ENCODE results near the gene FADS3.

The FADS3 gene

GRCh38 chr11:61921446-61921845 is 30.1 kb upstream of the FADS3 start:
- DNase-seq, result no peak
- Histone ChIP-seq H3K9me3 (no peaks in the 10 kb centered on the region), H3K4me1 (peaks cover 14% of the 10 kb centered on the region), H3K4me3 (ENCODE audit: low read depth, low read length) (no peak overlapping the region), H3K27me3 (no peaks in the 10 kb centered on the region), H3K36me3 (no peaks in the 10 kb centered on the region)
- TF ChIP-seq CTCF (IDR thresholded peaks at IDR 0.05; ENCODE audit: low read depth, low read length), result no peak

GRCh38 chr11:61919705-61920631 is 28.6 kb upstream of the FADS3 start:
- Histone ChIP-seq H3K4me1 (peaks cover 14% of the 10 kb centered on the region), H3K9me3 (no peaks in the 10 kb centered on the region), H3K27me3 (no peaks in the 10 kb centered on the region), H3K36me3 (no peaks in the 10 kb centered on the region), H3K4me3 (ENCODE audit: low read depth, low read length) (no peak overlapping the region)
- DNase-seq, result no peak
- TF ChIP-seq CTCF (IDR thresholded peaks at IDR 0.05; ENCODE audit: low read depth, low read length), result no peak

GRCh38 chr11:61918938-61919704 is 27.8 kb upstream of the FADS3 start:
- peaks cover 14% of the 10 kb centered on the region for H3K4me1 ChIP-seq
- no peak for DNase-seq
- TF ChIP-seq CTCF (IDR thresholded peaks at IDR 0.05; ENCODE audit: low read depth, low read length), result no peak
- no peak overlapping the region for H3K4me3 ChIP-seq (ENCODE audit: low read depth, low read length)
- no peaks in the 10 kb centered on the region for H3K36me3 ChIP-seq
- H3K9me3 ChIP-seq, result no peaks in the 10 kb centered on the region
- no peaks in the 10 kb centered on the region for H3K27me3 ChIP-seq

- H3K27me3 ChIP-seq, result no peaks in the 10 kb centered on the region
- TF ChIP-seq CTCF (IDR thresholded peaks at IDR 0.05; ENCODE audit: low read depth, low read length), result no peak
- DNase-seq, result no peak
- peaks cover 8% of the 10 kb centered on the region for H3K4me1 ChIP-seq
- no peaks in the 10 kb centered on the region for H3K36me3 ChIP-seq
- H3K4me3 ChIP-seq (ENCODE audit: low read depth, low read length), result no peak overlapping the region
- no peaks in the 10 kb centered on the region for H3K9me3 ChIP-seq
Observed at GRCh38 chr11:61918251-61918937, 27.0 kb upstream of the FADS3 start.

GRCh38 chr11:61917334-61918109 is 26.2 kb upstream of the FADS3 start, which contains the start of gene RAB3IL1:
Gene RAB3IL1, minus strand, starts transcription at chr11:61917566. Its CDS starts 199 bp downstream, at chr11:61917367.
- no peak for TF ChIP-seq CTCF (IDR thresholded peaks at IDR 0.05; ENCODE audit: low read depth, low read length)
- peak; percentile 54 for DNase-seq
- Histone ChIP-seq H3K9me3 (no peaks in the 10 kb centered on the region), H3K27me3 (no peaks in the 10 kb centered on the region), H3K4me3 (ENCODE audit: low read depth, low read length) (peak within 1 kb of the TSS; percentile 47), H3K4me1 (no peaks in the 10 kb centered on the region), H3K36me3 (no peaks in the 10 kb centered on the region)

Measured in BE2C (cell line).